ENCODE results near the gene SLC25A14. TPM values are rescaled to one million over a fixed set of nuclear protein-coding genes. Genes with fewer than 3 reads are reported as not detected.
A peak's percentile ranks its signal among the peaks of the same experiment; 100 is the strongest.

The SLC25A14 gene
- 12.5 TPM for polyA plus RNA-seq (2013, experiment 1 of 2)
- polyA plus RNA-seq (2013, experiment 2 of 2), result 13.1 TPM

- no peak within 1 kb of the TSS for H3K4ac ChIP-seq (ENCODE audit: low read depth in 1 of 2, low read length in 2 of 2)
- 1% methylated on average over 36 of the region's 55 CpGs for WGBS
Observed at GRCh38 chrX:130339408-130340222, at the start of gene SLC25A14. Gene SLC25A14 (plus strand): TSS chrX:130339919. CDS start chrX:130340279, 360 bp downstream.

GRCh38 chrX:130295519-130296296 lies 44.0 kb upstream of the SLC25A14 start:
- 100% methylated on average over 3 of the region's 5 CpGs for WGBS
- Histone ChIP-seq H2AK5ac (ENCODE audit: low read length, severe bottlenecking) (no peak overlapping the region), H3K27ac (ENCODE audit: low read length, poor library complexity, severe bottlenecking) (no peak overlapping the region), H3K4me3 (ENCODE audit: insufficient read depth in 1 of 2, low read depth in 1 of 2, low read length in 2 of 2) (no peak overlapping the region), H3K4me2 (ENCODE audit: low read length, poor library complexity, severe bottlenecking) (no peak overlapping the region), H3K18ac (ENCODE audit: low read depth in 1 of 2, low read length in 2 of 2) (peak overlapping the region; percentile 2 to 33), H3K4ac (ENCODE audit: low read depth in 1 of 2, low read length in 2 of 2) (peak overlapping the region in 1 of 2 experiments; percentile 28), H3K79me1 (replicated peaks; ENCODE audit: low read length, poor library complexity, severe bottlenecking) (no peaks in the 10 kb centered on the region), H4K91ac (ENCODE audit: low read length) (peak overlapping the region; percentile 15), H3K9ac (ENCODE audit: low read length) (no peak overlapping the region), H3K36me3 (ENCODE audit: control insufficient read depth in 1 of 2, insufficient read depth in 2 of 2, low read depth in 1 of 2, low read length in 2 of 2) (no peaks in the 10 kb centered on the region), H3K23ac (ENCODE audit: low read length in 2 of 2) (no peak overlapping the region), H3K27me3 (ENCODE audit: control insufficient read depth in 1 of 2, insufficient read depth in 1 of 2, low read length in 2 of 2) (peaks cover 0 to 15% of the 10 kb centered on the region in 2 experiments), H3K14ac (ENCODE audit: low read length in 2 of 2) (no peak overlapping the region), H3K9me3 (ENCODE audit: control insufficient read depth, low read length) (no peaks in the 10 kb centered on the region), H2BK5ac (ENCODE audit: low read depth, low read length, poor library complexity, severe bottlenecking) (no peak overlapping the region), H2BK15ac (ENCODE audit: low read depth, poor library complexity, severe bottlenecking) (no peak overlapping the region), H2AFZ (ENCODE audit: low read depth, low read length) (no peak overlapping the region), H4K8ac (ENCODE audit: low read length) (no peak overlapping the region), H3K4me1 (ENCODE audit: control insufficient read depth, insufficient read depth, low read depth, low read length) (no peaks in the 10 kb centered on the region), H2BK12ac (ENCODE audit: low read length in 2 of 2) (peak overlapping the region in 1 of 2 experiments; percentile 39), H2BK120ac (ENCODE audit: low read depth, low read length) (no peak overlapping the region)
- DNase-seq, result peak; percentile 0

More at GRCh38 chrX:130339408-130340222, at the start of gene SLC25A14:
- Histone ChIP-seq H3K14ac (ENCODE audit: low read length in 2 of 2) (peak within 1 kb of the TSS in 1 of 2 experiments; percentile 41), H3K79me1 (replicated peaks; ENCODE audit: low read length, poor library complexity, severe bottlenecking) (peaks cover 2% of the 10 kb centered on the region), H2BK120ac (ENCODE audit: low read depth, low read length) (no peak within 1 kb of the TSS), H2BK12ac (ENCODE audit: low read length in 2 of 2) (no peak within 1 kb of the TSS), H3K27me3 (ENCODE audit: control insufficient read depth in 1 of 2, insufficient read depth in 1 of 2, low read length in 2 of 2) (peaks cover 0 to 5% of the 10 kb centered on the region in 2 experiments), H2AK5ac (ENCODE audit: low read length, severe bottlenecking) (no peak within 1 kb of the TSS), H3K4me2 (ENCODE audit: low read length, poor library complexity, severe bottlenecking) (peak within 1 kb of the TSS; percentile 91), H3K9ac (ENCODE audit: low read length) (peak within 1 kb of the TSS; percentile 90), H2BK15ac (ENCODE audit: low read depth, poor library complexity, severe bottlenecking) (no peak within 1 kb of the TSS), H3K4me3 (ENCODE audit: insufficient read depth in 1 of 2, low read depth in 1 of 2, low read length in 2 of 2) (peak within 1 kb of the TSS; percentile 78 to 94), H3K23ac (ENCODE audit: low read length in 2 of 2) (no peak within 1 kb of the TSS), H2AFZ (ENCODE audit: low read depth, low read length) (peak within 1 kb of the TSS; percentile 98), H3K4me1 (ENCODE audit: control insufficient read depth, insufficient read depth, low read depth, low read length) (peaks cover 2% of the 10 kb centered on the region), H4K91ac (ENCODE audit: low read length) (no peak within 1 kb of the TSS), H3K36me3 (ENCODE audit: control insufficient read depth in 1 of 2, insufficient read depth in 2 of 2, low read depth in 1 of 2, low read length in 2 of 2) (no peaks in the 10 kb centered on the region), H2BK5ac (ENCODE audit: low read depth, low read length, poor library complexity, severe bottlenecking) (no peak within 1 kb of the TSS), H3K27ac (ENCODE audit: low read length, poor library complexity, severe bottlenecking) (peak within 1 kb of the TSS; percentile 23), H3K18ac (ENCODE audit: low read depth in 1 of 2, low read length in 2 of 2) (no peak within 1 kb of the TSS), H4K8ac (ENCODE audit: low read length) (no peak within 1 kb of the TSS), H3K9me3 (ENCODE audit: control insufficient read depth, low read length) (no peaks in the 10 kb centered on the region)
- peak; percentile 73 for DNase-seq

- no peak overlapping the region for H3K27ac ChIP-seq (ENCODE audit: low read length, poor library complexity, severe bottlenecking)
- H4K8ac ChIP-seq (ENCODE audit: low read length), result no peak overlapping the region
- H2BK120ac ChIP-seq (ENCODE audit: low read depth, low read length), result no peak overlapping the region
- H3K4me1 ChIP-seq (ENCODE audit: control insufficient read depth, insufficient read depth, low read depth, low read length), result no peaks in the 10 kb centered on the region
- H2BK5ac ChIP-seq (ENCODE audit: low read depth, low read length, poor library complexity, severe bottlenecking), result no peak overlapping the region
- H3K36me3 ChIP-seq (ENCODE audit: control insufficient read depth in 1 of 2, insufficient read depth in 2 of 2, low read depth in 1 of 2, low read length in 2 of 2), result no peaks in the 10 kb centered on the region
- peak; percentile 3 for DNase-seq
- H3K9me3 ChIP-seq (ENCODE audit: control insufficient read depth, low read length), result no peaks in the 10 kb centered on the region
- peak overlapping the region; percentile 33 to 52 for H3K18ac ChIP-seq (ENCODE audit: low read depth in 1 of 2, low read length in 2 of 2)
- no peak overlapping the region for H3K23ac ChIP-seq (ENCODE audit: low read length in 2 of 2)
- H2BK12ac ChIP-seq (ENCODE audit: low read length in 2 of 2), result peak overlapping the region in 1 of 2 experiments; percentile 39
- H3K4me3 ChIP-seq (ENCODE audit: insufficient read depth in 1 of 2, low read depth in 1 of 2, low read length in 2 of 2), result no peak overlapping the region
- H2BK15ac ChIP-seq (ENCODE audit: low read depth, poor library complexity, severe bottlenecking), result no peak overlapping the region
- H3K14ac ChIP-seq (ENCODE audit: low read length in 2 of 2), result no peak overlapping the region
- no peaks in the 10 kb centered on the region for H3K79me1 ChIP-seq (replicated peaks; ENCODE audit: low read length, poor library complexity, severe bottlenecking)
- no peak overlapping the region for H3K9ac ChIP-seq (ENCODE audit: low read length)
- no peak overlapping the region for H2AFZ ChIP-seq (ENCODE audit: low read depth, low read length)
- H4K91ac ChIP-seq (ENCODE audit: low read length), result no peak overlapping the region
- no peak overlapping the region for H2AK5ac ChIP-seq (ENCODE audit: low read length, severe bottlenecking)
- H3K4me2 ChIP-seq (ENCODE audit: low read length, poor library complexity, severe bottlenecking), result no peak overlapping the region
- H3K4ac ChIP-seq (ENCODE audit: low read depth in 1 of 2, low read length in 2 of 2), result peak overlapping the region in 1 of 2 experiments; percentile 28
- peaks cover 0 to 15% of the 10 kb centered on the region in 2 experiments for H3K27me3 ChIP-seq (ENCODE audit: control insufficient read depth in 1 of 2, insufficient read depth in 1 of 2, low read length in 2 of 2)
- 79% methylated on average over 3 of the region's 3 CpGs for WGBS
Observed at GRCh38 chrX:130296297-130296678, 43.4 kb upstream of the SLC25A14 start.

- no peaks in the 10 kb centered on the region for H3K79me1 ChIP-seq (replicated peaks; ENCODE audit: low read length, poor library complexity, severe bottlenecking)
- H3K27ac ChIP-seq (ENCODE audit: low read length, poor library complexity, severe bottlenecking), result no peak overlapping the region
- H3K14ac ChIP-seq (ENCODE audit: low read length in 2 of 2), result no peak overlapping the region
- no peak overlapping the region for H3K4me3 ChIP-seq (ENCODE audit: insufficient read depth in 1 of 2, low read depth in 1 of 2, low read length in 2 of 2)
- no peak overlapping the region for H3K23ac ChIP-seq (ENCODE audit: low read length in 2 of 2)
- H3K18ac ChIP-seq (ENCODE audit: low read depth in 1 of 2, low read length in 2 of 2), result no peak overlapping the region
- peak; percentile 42 for DNase-seq
- H3K27me3 ChIP-seq (ENCODE audit: control insufficient read depth in 1 of 2, insufficient read depth in 1 of 2, low read length in 2 of 2), result peaks cover 0 to 15% of the 10 kb centered on the region in 2 experiments
- no peak overlapping the region for H3K9ac ChIP-seq (ENCODE audit: low read length)
- no peak overlapping the region for H3K4ac ChIP-seq (ENCODE audit: low read depth in 1 of 2, low read length in 2 of 2)
- no peaks in the 10 kb centered on the region for H3K4me1 ChIP-seq (ENCODE audit: control insufficient read depth, insufficient read depth, low read depth, low read length)
- H4K8ac ChIP-seq (ENCODE audit: low read length), result no peak overlapping the region
- H2BK12ac ChIP-seq (ENCODE audit: low read length in 2 of 2), result no peak overlapping the region
- no peak overlapping the region for H2BK120ac ChIP-seq (ENCODE audit: low read depth, low read length)
- no peak overlapping the region for H2BK5ac ChIP-seq (ENCODE audit: low read depth, low read length, poor library complexity, severe bottlenecking)
- WGBS, result no CpG with 5 or more reads among the region's 2 CpGs
- H2AFZ ChIP-seq (ENCODE audit: low read depth, low read length), result no peak overlapping the region
- H3K9me3 ChIP-seq (ENCODE audit: control insufficient read depth, low read length), result no peaks in the 10 kb centered on the region
- H4K91ac ChIP-seq (ENCODE audit: low read length), result no peak overlapping the region
- no peak overlapping the region for H3K4me2 ChIP-seq (ENCODE audit: low read length, poor library complexity, severe bottlenecking)
- H2BK15ac ChIP-seq (ENCODE audit: low read depth, poor library complexity, severe bottlenecking), result no peak overlapping the region
- no peaks in the 10 kb centered on the region for H3K36me3 ChIP-seq (ENCODE audit: control insufficient read depth in 1 of 2, insufficient read depth in 2 of 2, low read depth in 1 of 2, low read length in 2 of 2)
- no peak overlapping the region for H2AK5ac ChIP-seq (ENCODE audit: low read length, severe bottlenecking)
Observed at GRCh38 chrX:130296743-130297142, 43.0 kb upstream of the SLC25A14 start.

Data from mesenchymal stem cell (in vitro differentiated cells and primary cell).